HCT116 (cell line): ENCODE measurements around the gene GPC5. TPM values are rescaled to one million over a fixed set of nuclear protein-coding genes. Genes with fewer than 3 reads are reported as not detected.

Experiments
- ATAC-seq: fragments of 200-7000 bp; cut with Tn5 transposase; 2 replicates; pipeline ENCODE4 v1.9.1; 2020; ENCODE audit warnings: mild to moderate bottlenecking, moderate library complexity
- BruUV-seq: library from RNA; stranded (reverse); fragments of 400-500 nt; replicated peaks from 2 replicates; lab custom pipeline; 2021; lab: Mats Ljungman, UMichigan
- CTCF ChIA-PET: fragments of 300-600 bp; sonication (Branson Sonifier 250); formaldehyde crosslinking; loops from one replicate; lab custom pipeline; 2021; ENCODE audit warnings: antibody characterized with exemption; lab: Charles Lee
- POLR2A ChIA-PET: fragments of 300-600, 350-600 bp; sonication (Branson Sonifier 250); formaldehyde crosslinking; loops from one replicate; lab custom pipeline; 2021; ENCODE audit warnings: antibody characterized with exemption; lab: Charles Lee
- RAD21 ChIA-PET, 2 experiments: fragments of 300-600 bp; sonication (Branson Sonifier 250); formaldehyde crosslinking; loops; one replicate each; lab custom pipeline; 2023; ENCODE audit warnings: low total read pairs in 2 of 2; ENCODE audit not compliant: uncharacterized antibody in 2 of 2, unreplicated experiment in 2 of 2, low non-redundant PET in 1 of 2; lab: Charles Lee
- DNase-seq: peaks from one replicate; pipeline ENCODE4 v3.0.0-alpha.2; 2010; ENCODE audit warnings: low read depth, low spot score
- H2AFZ ChIP-seq: fragments of 200-600 bp; shearing (Covaris generic), sonication (generic); 2 replicates; pipeline ENCODE4 v1.6.1; 2017; ENCODE audit warnings: low read depth, mixed run types, mixed read lengths, antibody characterized with exemption, low read length; ENCODE audit not compliant: poor library complexity, severe bottlenecking
- H3K27ac ChIP-seq: 2 replicates; pipeline ENCODE4 v1.5.1; 2012; ENCODE audit warnings: low read depth, low read length
- H3K27me3 ChIP-seq: fragments of 200-600 bp; sonication (generic); 2 replicates; pipeline ENCODE4 v1.6.1; 2016; ENCODE audit warnings: mixed run types, low read length, mixed read lengths; ENCODE audit not compliant: insufficient read depth
- H3K36me3 ChIP-seq, 2 experiments: fragments of 200-500 bp in 1 of 2; fragments of 200-600 bp in 1 of 2; sonication (Bioruptor generic) in 1 of 2; sonication (generic) in 1 of 2; 2 replicates each; pipeline versions ENCODE4 v1.5.1 to v1.6.1; 2014 to 2016; ENCODE audit warnings: low read length in 2 of 2, inconsistent platforms in 1 of 2, mixed read lengths in 1 of 2, mixed run types in 1 of 2; ENCODE audit not compliant: insufficient read depth in 2 of 2, control insufficient read depth in 1 of 2
- H3K4me1 ChIP-seq, 2 experiments: fragments of 200-600 bp in 1 of 2; sonication (generic) in 1 of 2; 2 replicates each; pipeline versions ENCODE4 v1.5.1 to v1.6.1; 2012 to 2017; ENCODE audit warnings: low read length in 2 of 2, inconsistent platforms in 1 of 2, mild to moderate bottlenecking in 1 of 2, mixed read lengths in 1 of 2, mixed run types in 1 of 2, moderate library complexity in 1 of 2; ENCODE audit not compliant: insufficient read depth in 2 of 2, control insufficient read depth in 1 of 2
- H3K4me2 ChIP-seq: fragments of 200-600 bp; sonication (generic); 2 replicates; pipeline ENCODE4 v1.6.1; 2017; ENCODE audit warnings: mixed run types, low read length, mixed read lengths
- H3K4me3 ChIP-seq, 2 experiments: fragments of 200-600 bp in 1 of 2; sonication (generic) in 1 of 2; replicated peaks in 1 of 2; 2 replicates each; pipeline ENCODE4 v1.5.1; 2011 to 2016; ENCODE audit warnings: low read length in 2 of 2, control low read depth in 1 of 2, low read depth in 1 of 2, mild to moderate bottlenecking in 1 of 2, mixed read lengths in 1 of 2, mixed run types in 1 of 2
- H3K79me2 ChIP-seq: fragments of 200-600 bp; sonication (generic); 2 replicates; pipeline ENCODE4 v1.6.1; 2017; ENCODE audit warnings: mild to moderate bottlenecking, mixed run types, low read length, moderate library complexity, mixed read lengths; ENCODE audit not compliant: insufficient read depth
- H3K9ac ChIP-seq: fragments of 200-600 bp; sonication (generic); 2 replicates; pipeline ENCODE4 v1.6.1; 2016; ENCODE audit warnings: low read length, mixed read lengths
- H3K9me2 ChIP-seq: fragments of 200-600 bp; sonication (generic), shearing (Covaris generic); 2 replicates; pipeline ENCODE4 v1.6.1; 2017; ENCODE audit warnings: mixed run types, mild to moderate bottlenecking, moderate library complexity; ENCODE audit not compliant: insufficient read depth
- H3K9me3 ChIP-seq, 2 experiments: fragments of 200-500 bp in 1 of 2; fragments of 200-600 bp in 1 of 2; sonication (Bioruptor generic) in 1 of 2; sonication (generic) in 1 of 2; 2 replicates each; pipeline ENCODE4 v1.6.1; 2014 to 2017; ENCODE audit warnings: low read length in 2 of 2, mixed read lengths in 2 of 2, inconsistent platforms in 1 of 2, low read depth in 1 of 2, mild to moderate bottlenecking in 1 of 2, mixed run types in 1 of 2, moderate library complexity in 1 of 2; ENCODE audit not compliant: control insufficient read depth in 1 of 2, insufficient read depth in 1 of 2
- H4K20me1 ChIP-seq: fragments of 200-600 bp; sonication (generic), shearing (Covaris generic); 2 replicates; pipeline ENCODE4 v1.6.1; 2017; ENCODE audit warnings: mixed run types, mild to moderate bottlenecking, moderate library complexity; ENCODE audit not compliant: insufficient read depth
- CBX3 ChIP-seq: IDR thresholded peaks from 2 replicates; pipeline ENCODE4 v1.6.1; 2012; ENCODE audit warnings: low read depth
- CTCF ChIP-seq, 3 experiments: fragments of 200-600 bp in 1 of 3; sonication (generic) in 1 of 3; IDR thresholded peaks in 2 of 3; conservative IDR thresholded peaks in 1 of 3; 2 replicates each; pipeline ENCODE4 v1.5.1; 2012 to 2017; ENCODE audit warnings: low read depth in 2 of 3, low read length in 2 of 3, antibody characterized with exemption in 1 of 3, borderline replicate concordance in 1 of 3, control low read depth in 1 of 3, mild to moderate bottlenecking in 1 of 3, mixed read lengths in 1 of 3, mixed run types in 1 of 3, moderate library complexity in 1 of 3; ENCODE audit not compliant: insufficient read depth in 1 of 3
- ELF1 ChIP-seq: IDR thresholded peaks from 2 replicates; pipeline ENCODE4 v1.6.1; 2012; ENCODE audit warnings: low read depth, borderline replicate concordance
- POLR2AphosphoS5 ChIP-seq: IDR thresholded peaks from 2 replicates; pipeline ENCODE4 v1.6.1; 2011; ENCODE audit warnings: mild to moderate bottlenecking, low read depth, low read length, moderate library complexity
- RAD21 ChIP-seq: IDR thresholded peaks from 2 replicates; pipeline ENCODE4 v1.6.1; 2012; ENCODE audit warnings: low read depth, mild to moderate bottlenecking
- SP1 ChIP-seq: IDR thresholded peaks from 2 replicates; pipeline ENCODE4 v1.6.1; 2012; ENCODE audit warnings: low read depth
- SRF ChIP-seq: IDR thresholded peaks from 2 replicates; pipeline ENCODE4 v1.6.1; 2012; ENCODE audit warnings: low read depth
- TCF7L2 ChIP-seq: IDR thresholded peaks from 2 replicates; pipeline ENCODE4 v1.7.0; 2011; ENCODE audit warnings: borderline replicate concordance, inconsistent platforms; ENCODE audit not compliant: insufficient read depth, insufficient read length; ENCODE audit errors: extremely low read depth
- YY1 ChIP-seq: IDR thresholded peaks from 2 replicates; pipeline ENCODE4 v1.6.1; 2011; ENCODE audit warnings: low read length, low read depth, moderate library complexity, mild to moderate bottlenecking; ENCODE audit not compliant: insufficient replicate concordance; ENCODE audit errors: extremely low read depth
- ZBTB33 ChIP-seq: IDR thresholded peaks from 2 replicates; pipeline ENCODE4 v1.6.1; 2011; ENCODE audit warnings: mild to moderate bottlenecking, low read length, moderate library complexity; ENCODE audit not compliant: insufficient replicate concordance; ENCODE audit errors: extremely low read depth
- ZFX ChIP-seq: fragments of 450-650 bp; IDR thresholded peaks from 2 replicates; pipeline ENCODE4 v1.6.1; 2017
- ZNF274 ChIP-seq: fragments of 200-500 bp; sonication (Bioruptor generic); IDR thresholded peaks from 2 replicates; pipeline ENCODE4 v1.6.1; 2014; ENCODE audit warnings: mild to moderate bottlenecking, low read depth, low read length, inconsistent platforms
- intact Hi-C: fragments of 100-400 bp; cut with micrococcal nuclease; formaldehyde crosslinking; loops from 2 replicates; pipeline ENCODE4 v1.10.0; 2022
- total RNA-seq: library from RNA; stranded (reverse); gene quantifications from one replicate; pipeline ENCODE4 v1.2.1, GENCODE V29; 2021; ENCODE audit not compliant: unreplicated experiment

The GPC5 gene
- total RNA-seq, 1 experiment from 2014 or later = not detected

- ChIA-PET CTCF (no interaction called here), RAD21 (no interaction called here), POLR2A (no interaction called here)
- Histone ChIP-seq H3K79me2 (no peaks in the 10 kb centered on the region), H4K20me1 (no peaks in the 10 kb centered on the region), H3K4me1 (no peaks in the 10 kb centered on the region), H3K27ac (no peak overlapping the region), H3K27me3 (no peaks in the 10 kb centered on the region), H3K4me2 (no peak overlapping the region), H3K9ac (no peak overlapping the region), H3K4me3 (no peak overlapping the region), H2AFZ (no peak overlapping the region), H3K9me2 (no peaks in the 10 kb centered on the region), H3K9me3 (peaks cover 5 to 15% of the 10 kb centered on the region in 2 experiments; a peak in 2 of 4 replicates), H3K36me3 (no peaks in the 10 kb centered on the region)
- DNase-seq = no peak
- no TSS peak for BruUV-seq
- intact Hi-C loops = no loop called here
- TF ChIP-seq CBX3 (no peak), ZNF274 (no peak), ZBTB33 (no peak), TCF7L2 (no peak), RAD21 (no peak)
- no peak for ATAC-seq
Measured at GRCh38 chr13:91564396-91564795, 166.0 kb downstream of the GPC5 start.

DNA sequence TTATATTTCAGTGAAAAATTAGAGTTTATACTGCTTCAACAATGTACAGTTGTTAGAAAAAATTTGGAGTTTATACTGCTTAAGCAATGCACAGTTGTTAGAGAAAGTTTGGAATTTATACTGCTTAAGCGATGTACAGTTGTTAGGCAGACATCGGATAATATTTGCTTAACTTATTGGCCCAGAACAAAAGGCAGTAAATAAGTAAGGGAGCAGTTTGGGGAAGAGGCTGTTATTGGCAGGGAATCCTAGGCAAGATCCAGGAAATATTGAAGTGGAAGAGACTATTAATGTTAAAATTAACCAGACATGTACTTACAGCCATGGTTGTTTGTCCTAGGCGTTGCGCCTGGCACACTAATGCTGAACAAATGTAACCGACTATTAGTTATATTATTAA is 166.9 kb downstream of the GPC5 start:
- Histone ChIP-seq H4K20me1 (no peaks in the 10 kb centered on the region), H3K4me1 (no peaks in the 10 kb centered on the region), H3K4me2 (no peak overlapping the region), H3K4me3 (no peak overlapping the region), H3K36me3 (no peaks in the 10 kb centered on the region), H3K9me2 (no peaks in the 10 kb centered on the region), H2AFZ (no peak overlapping the region), H3K27ac (no peak overlapping the region), H3K9ac (no peak overlapping the region), H3K79me2 (no peaks in the 10 kb centered on the region), H3K27me3 (no peaks in the 10 kb centered on the region), H3K9me3 (peaks cover 5 to 8% of the 10 kb centered on the region in 2 experiments; a peak in 2 of 4 replicates)
- DNase-seq (no peak), ATAC-seq (no peak)
- intact Hi-C loops = no loop called here
- RAD21 ChIA-PET = no interaction called here
- CTCF ChIA-PET = no interaction called here
- no TSS peak for BruUV-seq
- POLR2A ChIA-PET = no interaction called here
- TF ChIP-seq ZBTB33 (no peak), CTCF (IDR thresholded peaks at IDR 0.05 in 2 of 3, conservative IDR thresholded peaks at IDR 0.05 in 1 of 3; ENCODE audit: borderline replicate concordance in 1 of 3, insufficient read depth in 1 of 3, low read depth in 2 of 3, low read length in 2 of 3) (no peak), ZFX (no peak), SP1 (no peak), YY1 (no peak), ELF1 (no peak), POLR2AphosphoS5 (no peak), ZNF274 (no peak), CBX3 (no peak), SRF (no peak)
